ENCODE measurements around the gene ZNF789.

ZNF789 gene

DNA sequence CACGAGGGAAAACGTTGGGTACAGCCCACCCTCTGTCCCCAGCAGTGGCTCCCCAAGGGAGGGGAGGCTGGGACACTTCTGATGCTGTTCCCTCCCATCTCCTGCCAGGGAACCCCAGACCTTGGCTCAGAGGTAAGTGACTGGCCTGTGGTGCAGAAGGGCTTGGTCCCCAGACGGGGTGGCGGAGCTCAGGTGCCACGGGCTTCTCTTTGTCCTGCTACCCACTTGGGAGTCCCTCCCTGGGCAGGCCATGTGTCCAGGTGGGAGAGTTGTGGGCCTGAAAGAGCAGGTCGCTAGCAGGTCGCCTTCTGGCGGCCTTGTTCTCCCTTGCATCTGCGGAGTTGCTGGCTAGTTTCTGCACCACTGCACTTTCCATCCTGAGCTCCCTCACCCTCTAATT lies 16.8 kb upstream of the ZNF789 start:
- peaks cover 84 to 100% (median 100%) of the 10 kb centered on the region in 11 experiments for H4K20me1 ChIP-seq
- H3K9ac ChIP-seq, result no peak overlapping the region
- no peak overlapping the region for H3K27ac ChIP-seq
- no peak overlapping the region for H3K4me2 ChIP-seq
- no peak for TF ChIP-seq Cebpa-rat (IDR thresholded peaks at IDR 0.05)
- H3K4me1 ChIP-seq, result peaks cover 0 to 13% (median 8%) of the 10 kb centered on the region in 10 experiments; a peak in 8 of 20 replicates
- H3K9me3 ChIP-seq (replicated peaks in 1 of 11), result no peaks in the 10 kb centered on the region
- H3K36me3 ChIP-seq, result peaks cover 98 to 100% (median 100%) of the 10 kb centered on the region in 11 experiments
- H3K4me3 ChIP-seq, result no peak overlapping the region
- H3K27me3 ChIP-seq, result no peaks in the 10 kb centered on the region

DNA sequence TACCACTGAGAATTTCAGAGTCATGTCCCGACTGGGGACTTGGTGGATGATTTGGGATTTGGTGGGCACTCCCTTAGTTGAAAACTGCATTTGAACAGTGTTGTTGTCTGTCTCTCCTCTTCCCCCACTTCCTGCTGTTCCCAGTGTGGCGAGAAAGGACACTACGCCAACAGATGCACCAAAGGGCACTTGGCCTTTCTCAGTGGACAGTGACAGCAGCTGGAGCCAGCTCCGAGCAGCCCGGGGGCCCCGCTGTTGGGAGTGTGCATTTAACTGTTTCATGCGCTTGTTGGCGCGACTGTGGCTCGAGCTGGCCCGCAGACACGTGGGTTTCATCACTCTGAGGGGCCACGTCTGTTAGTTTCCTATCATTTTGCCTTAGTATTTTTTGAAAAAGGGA lies 16.4 kb upstream of the ZNF789 start:
- Histone ChIP-seq H3K4me3 (no peak overlapping the region), H4K20me1 (peaks cover 85 to 100% (median 100%) of the 10 kb centered on the region in 11 experiments), H3K4me2 (no peak overlapping the region), H3K27ac (no peak overlapping the region), H3K4me1 (peaks cover 0 to 16% (median 9%) of the 10 kb centered on the region in 10 experiments; a peak in 9 of 20 replicates), H3K27me3 (no peaks in the 10 kb centered on the region), H3K9ac (no peak overlapping the region; a peak in 1 of 22 replicates), H3K36me3 (peaks cover 98 to 100% (median 100%) of the 10 kb centered on the region in 11 experiments), H3K9me3 (replicated peaks in 1 of 11) (no peaks in the 10 kb centered on the region)
- no peak for TF ChIP-seq Cebpa-rat (IDR thresholded peaks at IDR 0.05)

DNA sequence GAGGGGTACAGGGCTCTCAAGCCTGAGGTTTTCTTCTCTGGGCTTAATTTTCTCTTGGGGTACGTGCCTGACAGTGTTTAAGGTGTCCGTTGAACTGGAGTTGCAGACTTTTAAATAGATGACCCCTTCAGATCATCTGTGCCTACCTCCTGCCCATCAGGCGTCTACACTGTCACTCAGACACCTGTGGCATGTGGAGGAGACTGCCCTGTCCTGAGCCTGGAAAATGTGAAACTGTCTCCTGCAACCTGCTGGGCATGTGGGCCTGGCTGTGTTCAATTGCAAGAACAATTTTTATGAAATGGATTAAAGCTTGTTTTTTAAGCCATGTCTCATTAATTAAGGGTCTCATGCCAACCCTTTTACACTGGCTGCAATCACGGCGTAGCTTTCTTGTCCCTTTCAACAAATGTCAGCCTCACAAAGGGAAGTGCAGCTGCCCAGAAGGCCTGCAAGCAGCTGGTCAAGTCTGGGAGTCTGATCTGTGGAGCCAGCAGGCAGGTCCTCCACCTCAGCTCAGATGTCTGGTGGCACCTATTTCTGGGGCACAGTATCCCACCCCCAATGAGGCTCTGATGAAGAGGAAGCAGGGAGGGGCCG lies 15.5 kb upstream of the ZNF789 start:
- no peaks in the 10 kb centered on the region for H3K27me3 ChIP-seq
- no peak for TF ChIP-seq Cebpa-rat (IDR thresholded peaks at IDR 0.05)
- peaks cover 88 to 100% (median 100%) of the 10 kb centered on the region in 11 experiments for H4K20me1 ChIP-seq

DNA sequence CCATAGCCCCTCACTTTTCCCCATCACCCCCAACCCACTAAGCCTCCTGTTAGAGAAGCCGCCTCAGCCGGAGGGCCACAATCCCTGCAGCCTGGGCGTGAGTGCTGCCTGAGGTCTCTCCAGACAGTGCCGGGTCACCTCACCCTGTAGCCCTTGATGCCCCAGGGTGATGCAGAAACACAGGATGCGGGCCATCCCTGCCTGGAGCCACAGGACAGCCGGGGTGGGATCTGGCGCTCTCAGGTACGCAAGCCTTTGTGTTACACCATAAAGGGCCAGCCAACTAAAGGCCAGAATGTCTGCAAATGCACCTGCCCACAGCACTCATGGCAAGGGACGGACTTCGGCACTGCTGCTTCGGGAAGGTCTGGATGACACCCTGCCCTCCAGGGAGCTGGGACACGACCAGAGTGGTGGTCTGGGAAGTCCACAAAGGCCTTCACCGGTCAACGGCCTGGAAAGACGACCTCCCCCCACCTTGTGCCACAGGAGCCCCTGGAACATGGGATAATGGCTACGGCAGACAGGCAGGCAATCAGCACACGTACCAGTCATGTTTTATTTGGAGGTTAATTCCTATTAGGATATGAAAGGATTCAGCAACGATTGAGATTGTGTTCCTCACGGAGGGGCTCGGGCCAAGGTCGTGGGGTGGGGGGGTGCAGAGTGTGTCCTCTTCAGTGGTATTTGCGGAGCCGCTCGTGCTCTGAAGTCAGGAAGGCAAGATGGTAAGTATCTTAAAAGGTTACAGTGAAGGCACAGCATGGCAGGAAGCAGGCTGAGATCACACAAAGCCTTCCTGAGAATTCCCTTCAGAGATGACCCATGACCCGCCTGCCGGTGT lies 14.8 kb upstream of the ZNF789 start:
- Histone ChIP-seq H3K36me3 (peaks cover 98 to 100% (median 99%) of the 10 kb centered on the region in 11 experiments), H4K20me1 (peaks cover 89 to 100% (median 100%) of the 10 kb centered on the region in 11 experiments), H3K27ac (no peak overlapping the region), H3K4me3 (no peak overlapping the region), H3K27me3 (no peaks in the 10 kb centered on the region), H3K9ac (0 out of 22 replicates have a peak overlapping the region, but pooled peaks of 2 of the 11 experiments have one; percentile 20 to 28), H3K9me3 (replicated peaks in 1 of 11) (no peaks in the 10 kb centered on the region), H3K4me1 (peaks cover 4 to 25% (median 12%) of the 10 kb centered on the region in 10 experiments; a peak in 17 of 20 replicates), H3K4me2 (no peak overlapping the region)
- TF ChIP-seq Cebpa-rat (IDR thresholded peaks at IDR 0.05), result no peak

More for the DNA sequence above, 15.5 kb upstream of the ZNF789 start:
- Histone ChIP-seq H3K27ac (no peak overlapping the region), H3K36me3 (peaks cover 99 to 100% (median 100%) of the 10 kb centered on the region in 11 experiments), H3K4me3 (no peak overlapping the region), H3K9ac (no peak overlapping the region), H3K9me3 (replicated peaks in 1 of 11) (no peaks in the 10 kb centered on the region), H3K4me1 (peaks cover 0 to 20% (median 12%) of the 10 kb centered on the region in 10 experiments; a peak in 11 of 20 replicates), H3K4me2 (no peak overlapping the region)

DNA sequence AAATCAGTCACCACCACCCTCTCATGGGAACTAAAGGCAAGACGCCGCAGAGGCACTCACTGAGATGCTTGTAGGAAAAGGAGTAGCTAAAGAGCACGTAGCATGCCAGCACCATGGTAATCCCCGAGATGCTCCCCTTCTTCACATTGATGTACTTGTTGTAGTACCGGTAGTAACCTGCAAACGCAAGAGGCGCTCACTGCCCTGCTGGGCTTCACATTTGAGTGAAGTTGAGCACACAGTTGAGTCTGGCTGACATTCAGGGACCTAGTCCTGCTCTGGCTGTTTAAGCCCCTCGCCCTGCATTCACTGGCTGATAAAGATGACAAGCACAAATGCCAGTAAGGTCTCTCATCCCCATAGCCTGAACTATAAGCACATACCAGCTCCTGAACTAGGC lies 13.6 kb upstream of the ZNF789 start:
- H3K9ac ChIP-seq, result no peak overlapping the region
- no peak overlapping the region for H3K27ac ChIP-seq
- peaks cover 87 to 100% (median 100%) of the 10 kb centered on the region in 11 experiments for H4K20me1 ChIP-seq
- TF ChIP-seq Cebpa-rat (IDR thresholded peaks at IDR 0.05), result no peak
- no peak overlapping the region for H3K4me2 ChIP-seq
- H3K27me3 ChIP-seq, result no peaks in the 10 kb centered on the region
- no peaks in the 10 kb centered on the region for H3K9me3 ChIP-seq (replicated peaks in 1 of 11)
- no peak overlapping the region for H3K4me3 ChIP-seq
- peaks cover 98 to 100% (median 99%) of the 10 kb centered on the region in 11 experiments for H3K36me3 ChIP-seq
- peaks cover 10 to 37% (median 20%) of the 10 kb centered on the region in 10 experiments for H3K4me1 ChIP-seq

DNA sequence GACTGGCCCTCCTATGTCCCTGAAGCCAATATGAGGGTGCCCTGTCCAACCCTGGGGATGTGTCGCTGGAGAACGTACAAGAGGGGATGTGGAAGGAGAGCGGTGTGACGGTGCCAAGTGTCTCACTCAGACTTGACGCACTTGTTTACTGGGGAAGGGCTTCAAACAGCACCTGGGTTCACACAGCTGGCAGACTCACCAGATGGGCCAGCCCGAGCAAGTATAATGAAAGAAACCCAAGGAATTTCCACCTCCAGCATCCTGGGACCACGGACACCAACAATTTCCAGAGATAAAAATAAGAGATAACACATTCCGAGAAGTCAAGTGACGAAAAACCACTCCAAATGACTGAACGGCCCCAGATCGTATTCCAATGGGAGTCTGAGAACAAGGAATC lies 12.0 kb upstream of the ZNF789 start:
- Histone ChIP-seq H3K27me3 (no peaks in the 10 kb centered on the region), H3K9ac (0 out of 22 replicates have a peak overlapping the region, but pooled peaks of 2 of the 11 experiments have one; percentile 3 to 8), H3K9me3 (replicated peaks in 1 of 11) (no peaks in the 10 kb centered on the region), H3K4me2 (no peak overlapping the region), H3K36me3 (peaks cover 84 to 94% (median 90%) of the 10 kb centered on the region in 11 experiments), H3K4me1 (peaks cover 22 to 48% (median 31%) of the 10 kb centered on the region in 10 experiments), H3K27ac (no peak overlapping the region), H3K4me3 (no peak overlapping the region), H4K20me1 (peaks cover 74 to 95% (median 85%) of the 10 kb centered on the region in 11 experiments)
- TF ChIP-seq Cebpa-rat (IDR thresholded peaks at IDR 0.05), result no peak

DNA sequence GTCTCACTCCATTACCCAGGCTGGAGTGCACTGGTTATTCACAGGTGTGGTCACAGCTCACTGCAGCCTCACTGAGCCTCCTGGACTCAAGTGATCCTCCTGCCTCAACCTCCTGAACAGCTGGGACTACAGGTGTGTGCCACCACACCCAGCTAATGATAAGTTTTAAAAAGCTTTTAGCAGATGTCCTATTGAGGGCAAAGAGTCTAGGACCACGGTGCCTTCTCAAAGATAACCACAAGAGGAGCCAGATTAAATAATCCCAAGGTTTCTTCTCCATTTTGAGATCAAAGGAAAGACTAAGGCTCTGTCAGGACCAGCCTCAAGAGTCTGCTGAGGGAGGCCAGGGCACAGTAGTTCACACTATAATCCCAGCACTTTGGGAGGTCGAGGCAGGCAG lies 11.5 kb upstream of the ZNF789 start:
- peaks cover 22 to 49% (median 31%) of the 10 kb centered on the region in 10 experiments for H3K4me1 ChIP-seq
- peaks cover 69 to 90% (median 79%) of the 10 kb centered on the region in 11 experiments for H4K20me1 ChIP-seq
- no peaks in the 10 kb centered on the region for H3K9me3 ChIP-seq (replicated peaks in 1 of 11)
- TF ChIP-seq Cebpa-rat (IDR thresholded peaks at IDR 0.05), result no peak
- H3K27ac ChIP-seq, result no peak overlapping the region
- H3K4me2 ChIP-seq, result no peak overlapping the region
- peaks cover 78 to 89% (median 84%) of the 10 kb centered on the region in 11 experiments for H3K36me3 ChIP-seq
- H3K9ac ChIP-seq, result 0 out of 22 replicates have a peak overlapping the region, but pooled peaks of 2 of the 11 experiments have one; percentile 3 to 8
- no peak overlapping the region for H3K4me3 ChIP-seq
- no peaks in the 10 kb centered on the region for H3K27me3 ChIP-seq

DNA sequence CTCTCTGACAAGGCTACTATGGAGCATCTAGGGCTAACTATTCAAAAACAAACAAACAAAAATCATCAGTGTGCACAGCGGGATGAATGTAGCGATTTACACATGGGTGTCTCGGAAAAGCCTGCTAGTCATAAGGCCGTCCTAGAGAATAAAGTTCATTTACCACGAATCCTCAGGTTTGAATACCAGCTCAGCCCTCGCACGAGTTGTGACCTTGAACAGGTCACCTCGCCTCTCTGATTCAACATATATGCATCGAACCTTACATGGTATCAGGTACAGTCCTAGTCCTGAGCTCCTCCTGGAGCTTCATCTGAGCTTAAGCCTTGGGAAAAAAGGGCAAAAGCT lies 7.3 kb upstream of the ZNF789 start:
- H3K27me3 ChIP-seq, result no peaks in the 10 kb centered on the region
- H3K9me3 ChIP-seq (replicated peaks in 1 of 11), result no peaks in the 10 kb centered on the region
- peak overlapping the region; percentile 78 to 97 (median 93) for H3K4me2 ChIP-seq
- peaks cover 27 to 48% (median 38%) of the 10 kb centered on the region in 11 experiments for H4K20me1 ChIP-seq
- peak overlapping the region; percentile 63 to 98 (median 87) for H3K4me3 ChIP-seq
- peaks cover 37 to 47% (median 42%) of the 10 kb centered on the region in 11 experiments for H3K36me3 ChIP-seq
- H3K4me1 ChIP-seq, result peaks cover 15 to 53% (median 28%) of the 10 kb centered on the region in 10 experiments
- peak overlapping the region; percentile 89 to 97 (median 95) for H3K27ac ChIP-seq
- H3K9ac ChIP-seq, result peak overlapping the region; percentile 91 to 98 (median 96)
- TF ChIP-seq Cebpa-rat (IDR thresholded peaks at IDR 0.05), result no peak
